ENCODE results near the gene CTRB1.

The CTRB1 gene

GRCh38 chr16:75224306-75225082 lies 5.7 kb downstream of the CTRB1 start:
- in situ Hi-C loops (cut with HindIII; ENCODE audit: low sequenced_read_pairs), result no loop called here

GRCh38 chr16:75225092-75225491 lies 6.3 kb downstream of the CTRB1 start:
- in situ Hi-C loops (cut with HindIII; ENCODE audit: low sequenced_read_pairs), result no loop called here

GRCh38 chr16:75225678-75226515 lies 7.1 kb downstream of the CTRB1 start:
- in situ Hi-C loops (cut with HindIII; ENCODE audit: low sequenced_read_pairs), result no loop called here

GRCh38 chr16:75226550-75227360 lies 8.0 kb downstream of the CTRB1 start:
- in situ Hi-C loops (cut with HindIII; ENCODE audit: low sequenced_read_pairs), result no loop called here

- in situ Hi-C loops (cut with HindIII; ENCODE audit: low sequenced_read_pairs), result no loop called here
Observed at GRCh38 chr16:75227361-75228142, 8.8 kb downstream of the CTRB1 start.

GRCh38 chr16:75228143-75228976 lies 9.6 kb downstream of the CTRB1 start:
- in situ Hi-C loops (cut with HindIII; ENCODE audit: low sequenced_read_pairs), result no loop called here

GRCh38 chr16:75229172-75230031 lies 10.6 kb downstream of the CTRB1 start:
- in situ Hi-C loops (cut with HindIII; ENCODE audit: low sequenced_read_pairs), result no loop called here

GRCh38 chr16:75230471-75231110 lies 11.8 kb downstream of the CTRB1 start:
- in situ Hi-C loops (cut with HindIII; ENCODE audit: low sequenced_read_pairs), result no loop called here

- in situ Hi-C loops (cut with HindIII; ENCODE audit: low sequenced_read_pairs), result no loop called here
Observed at GRCh38 chr16:75231570-75231969, 12.8 kb downstream of the CTRB1 start.

GRCh38 chr16:75233611-75233938 lies 14.8 kb downstream of the CTRB1 start:
- in situ Hi-C loops (cut with HindIII; ENCODE audit: low sequenced_read_pairs), result no loop called here

- in situ Hi-C loops (cut with HindIII; ENCODE audit: low sequenced_read_pairs), result no loop called here
Observed at GRCh38 chr16:75234856-75235696, 16.3 kb downstream of the CTRB1 start.

- in situ Hi-C loops (cut with HindIII; ENCODE audit: low sequenced_read_pairs), result no loop called here
Observed at GRCh38 chr16:75235721-75236193, 17.0 kb downstream of the CTRB1 start.

- in situ Hi-C loops (cut with HindIII; ENCODE audit: low sequenced_read_pairs), result no loop called here
Observed at GRCh38 chr16:75236232-75236631, 17.4 kb downstream of the CTRB1 start.

- in situ Hi-C loops (cut with HindIII; ENCODE audit: low sequenced_read_pairs), result no loop called here
Observed at GRCh38 chr16:75236736-75237397, 18.1 kb downstream of the CTRB1 start.

GRCh38 chr16:75237398-75238131 lies 18.8 kb downstream of the CTRB1 start:
- in situ Hi-C loops (cut with HindIII; ENCODE audit: low sequenced_read_pairs), result no loop called here

All from DLD1 (cell line).